Activated naive CD4-positive, alpha-beta T cell (primary cell): Measurements from ENCODE around the gene ERG28.
"Not testable (repeated sequence)": the region's sequence is repeated elsewhere in the genome, so short reads cannot be mapped to it uniquely, and the experiment has no call there.

Experiments
- DNase-seq, 4 experiments: peaks; one replicate each; lab custom pipeline; 2025; lab: John Stamatoyannopoulos, UW

ERG28 gene, protein sequence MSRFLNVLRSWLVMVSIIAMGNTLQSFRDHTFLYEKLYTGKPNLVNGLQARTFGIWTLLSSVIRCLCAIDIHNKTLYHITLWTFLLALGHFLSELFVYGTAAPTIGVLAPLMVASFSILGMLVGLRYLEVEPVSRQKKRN

DNA sequence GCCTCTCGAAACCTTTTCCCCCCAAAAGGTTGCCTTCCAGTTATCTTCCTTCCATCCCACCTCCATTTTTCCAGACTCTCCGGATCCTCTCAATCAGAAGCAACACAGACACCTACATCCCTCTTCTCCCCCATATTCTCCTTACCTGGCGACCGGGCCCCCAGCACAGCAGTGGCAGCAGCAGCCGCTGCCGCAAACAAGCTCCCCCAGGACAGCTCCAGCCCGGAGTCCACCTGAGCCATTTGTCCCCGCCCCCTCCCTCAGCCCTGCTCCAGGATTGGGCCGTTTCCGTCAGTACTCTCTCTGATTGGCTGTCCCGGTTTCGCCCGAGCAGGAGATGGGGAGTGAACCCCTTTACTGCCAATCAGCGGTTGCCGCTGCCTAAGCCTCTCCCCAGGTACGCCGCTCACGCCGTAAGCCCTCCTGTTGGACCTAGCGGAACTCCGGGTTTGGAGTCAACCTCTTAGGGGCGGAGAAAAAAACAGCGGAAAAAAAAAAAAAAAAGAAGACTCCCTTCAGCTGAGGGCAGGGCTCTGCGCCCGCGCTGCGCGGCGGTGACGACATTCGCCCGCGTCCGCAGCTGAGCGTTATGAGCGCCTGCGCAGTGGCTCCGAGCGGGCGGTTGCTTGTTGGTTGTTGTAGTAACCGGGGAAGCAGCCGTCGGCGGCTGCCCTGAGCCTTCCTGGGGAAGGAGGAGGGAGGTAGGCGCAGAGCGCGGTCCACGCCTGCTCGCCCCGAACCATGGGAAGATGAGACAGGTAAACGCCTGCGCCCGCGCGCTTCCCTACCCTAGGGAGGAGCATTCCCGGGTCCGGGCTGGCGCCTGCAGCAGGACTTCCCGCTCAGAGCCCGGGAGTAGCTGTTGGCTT, at the start of gene ERG28, which contains the start of gene TTLL5:
Gene ERG28 (minus strand): TSS at position 247 of the 869 bp plus-strand sequence. CDS start 3,374 bp downstream, outside the sequence.
Gene TTLL5 (plus strand): TSS at position 617 of the 869 bp plus-strand sequence. CDS start 1,904 bp downstream, outside the sequence.
- peak; percentile 95 to 98 (median 96) for DNase-seq

- peak in 3 of 4 experiments; percentile 2 to 33 (median 11) for DNase-seq
Observed at GRCh38 chr14:75709207-75709812, 48.6 kb upstream of the ERG28 start.

- DNase-seq, result no peak
Observed at GRCh38 chr14:75705014-75705413, 44.3 kb upstream of the ERG28 start.

DNA sequence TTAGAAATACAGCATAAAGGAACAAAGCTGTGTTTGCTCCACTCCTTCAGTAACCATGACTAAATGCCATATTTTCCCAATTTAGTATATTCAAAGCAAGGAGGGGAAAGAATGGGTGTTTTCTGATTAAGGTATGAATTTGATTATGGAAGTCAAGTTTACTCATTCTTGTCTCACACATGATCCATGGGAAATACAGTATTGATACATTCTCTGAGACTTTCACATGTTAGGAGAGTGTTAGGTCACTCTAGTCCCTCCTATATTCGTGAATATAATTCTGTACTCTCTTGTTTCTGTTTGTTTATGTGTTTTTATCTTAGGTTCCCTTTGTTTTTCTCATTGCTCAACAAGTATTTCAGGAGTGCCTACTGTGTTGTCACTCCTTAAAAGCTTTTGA, 42.8 kb upstream of the ERG28 start:
- no peak for DNase-seq

DNA sequence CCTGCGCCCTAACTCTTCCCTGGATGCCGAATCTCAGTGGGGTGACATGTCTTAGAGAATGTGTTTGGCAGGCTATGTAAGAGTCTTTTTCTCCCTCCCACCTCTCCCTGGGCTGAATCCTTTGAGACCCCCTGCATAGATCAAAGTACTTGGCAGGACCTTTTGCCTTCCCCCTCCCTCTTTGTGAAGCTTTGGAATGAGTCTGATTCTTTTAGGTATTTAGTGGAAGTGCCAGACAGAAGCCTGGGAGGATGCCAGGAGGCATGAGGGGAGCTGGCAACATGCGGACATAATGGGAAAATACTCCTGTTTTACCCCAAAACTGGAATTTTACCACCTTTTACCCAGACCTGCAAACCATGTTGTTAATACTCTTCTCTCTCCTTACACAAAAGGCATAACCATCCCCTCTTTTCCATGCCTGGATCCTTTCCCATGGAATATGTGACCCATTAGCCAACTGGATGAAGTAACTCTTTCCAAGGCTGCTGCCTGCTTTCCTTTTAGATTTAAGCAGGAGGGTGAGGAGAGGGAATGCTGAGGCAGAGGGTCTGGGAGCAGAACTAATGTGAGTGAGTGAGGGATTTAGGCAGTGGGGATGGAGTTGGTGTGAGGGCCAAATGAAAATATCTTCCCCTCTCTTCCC, 42.1 kb upstream of the ERG28 start:
- DNase-seq, result no peak

DNA sequence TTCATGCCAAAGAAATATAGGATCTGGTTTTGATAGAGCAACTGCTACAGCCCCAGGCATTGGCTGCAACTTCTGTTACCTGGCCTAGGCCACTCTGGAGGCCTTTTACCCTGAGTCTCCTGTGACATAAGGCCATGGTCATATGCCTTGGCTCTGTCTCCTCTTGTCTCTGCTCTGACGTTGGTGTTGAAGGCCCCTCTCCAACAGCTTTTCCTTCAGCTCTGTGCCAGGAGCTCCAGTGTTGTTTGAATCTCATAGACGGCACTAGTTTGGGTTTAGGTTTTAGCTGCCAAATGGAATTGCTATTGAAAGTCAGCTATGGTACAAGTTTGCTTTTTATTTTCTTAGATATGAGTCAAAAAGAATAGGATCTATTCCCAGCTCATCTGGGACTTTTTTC, 41.4 kb upstream of the ERG28 start:
- no peak for DNase-seq

DNA sequence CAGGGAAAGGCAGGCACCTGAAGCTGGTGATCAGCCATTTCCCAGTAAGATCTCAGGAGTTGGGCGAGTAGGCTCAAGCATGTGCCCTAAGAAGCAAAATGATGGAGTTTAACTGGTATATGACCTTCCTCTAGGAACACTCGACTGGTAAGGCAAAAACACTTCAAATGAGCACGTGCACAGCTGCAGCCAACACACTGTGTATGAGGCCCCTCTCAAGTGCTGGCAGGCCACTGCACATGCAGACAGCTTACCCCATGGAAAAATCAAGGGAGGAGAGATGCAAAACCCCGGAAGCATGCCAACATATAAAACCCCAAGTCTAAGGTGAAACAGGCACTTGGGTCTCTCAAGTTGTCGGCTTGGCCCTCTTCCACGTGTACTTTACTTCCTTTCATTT, 39.6 kb upstream of the ERG28 start:
- no peak for DNase-seq

GRCh38 chr14:75699331-75699730, 38.7 kb upstream of the ERG28 start:
- DNase-seq, result no peak

- DNase-seq, result no peak
Observed at GRCh38 chr14:75697918-75698317, 37.2 kb upstream of the ERG28 start.

DNA sequence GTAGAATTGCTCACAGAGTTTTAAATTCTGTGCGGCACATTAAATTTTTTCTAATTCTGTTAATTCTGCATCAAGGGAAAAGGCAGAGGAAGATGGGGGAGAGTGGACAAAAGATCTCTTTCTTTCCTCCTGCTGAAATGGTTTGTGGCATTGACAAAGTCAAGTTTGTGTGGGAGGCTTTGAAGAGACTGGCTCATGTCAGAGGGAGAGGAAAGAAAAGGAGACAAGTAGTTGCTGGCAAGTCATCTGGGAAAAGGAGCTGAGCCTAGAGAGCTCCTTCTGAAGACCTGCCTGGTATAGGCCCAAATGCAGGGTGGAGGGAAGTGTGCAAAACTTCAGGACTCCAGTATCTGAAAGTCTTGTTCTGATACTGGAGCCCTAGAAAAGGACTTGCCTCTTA, 36.7 kb upstream of the ERG28 start:
- no peak for DNase-seq

GRCh38 chr14:75695025-75695424, 34.3 kb upstream of the ERG28 start:
- not testable (repeated sequence) for DNase-seq

GRCh38 chr14:75690010-75690409, 29.3 kb upstream of the ERG28 start:
- DNase-seq, result no peak

DNA sequence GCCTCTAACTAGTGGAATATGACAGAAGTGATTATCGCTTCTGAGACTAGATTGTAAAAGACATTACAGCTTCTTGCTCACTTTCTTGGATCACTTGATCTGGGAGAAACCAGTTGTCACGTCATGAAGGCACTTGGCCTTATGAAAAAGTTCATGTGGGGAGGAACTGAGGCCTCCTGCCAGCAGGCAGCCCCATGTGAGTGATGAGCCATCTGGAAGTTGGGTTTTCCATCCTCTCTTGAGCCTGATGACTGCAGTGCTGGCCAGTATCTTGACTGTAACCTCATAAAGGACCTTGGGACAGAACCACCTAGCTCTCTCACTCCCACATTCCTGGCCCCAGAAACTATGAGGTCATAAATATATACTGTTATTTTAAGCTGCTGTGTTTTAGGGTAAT, 28.3 kb upstream of the ERG28 start:
- DNase-seq, result no peak

GRCh38 chr14:75685910-75686309, 25.2 kb upstream of the ERG28 start:
- DNase-seq, result no peak

GRCh38 chr14:75675265-75675960, 14.7 kb upstream of the ERG28 start:
- DNase-seq, result no peak

DNA sequence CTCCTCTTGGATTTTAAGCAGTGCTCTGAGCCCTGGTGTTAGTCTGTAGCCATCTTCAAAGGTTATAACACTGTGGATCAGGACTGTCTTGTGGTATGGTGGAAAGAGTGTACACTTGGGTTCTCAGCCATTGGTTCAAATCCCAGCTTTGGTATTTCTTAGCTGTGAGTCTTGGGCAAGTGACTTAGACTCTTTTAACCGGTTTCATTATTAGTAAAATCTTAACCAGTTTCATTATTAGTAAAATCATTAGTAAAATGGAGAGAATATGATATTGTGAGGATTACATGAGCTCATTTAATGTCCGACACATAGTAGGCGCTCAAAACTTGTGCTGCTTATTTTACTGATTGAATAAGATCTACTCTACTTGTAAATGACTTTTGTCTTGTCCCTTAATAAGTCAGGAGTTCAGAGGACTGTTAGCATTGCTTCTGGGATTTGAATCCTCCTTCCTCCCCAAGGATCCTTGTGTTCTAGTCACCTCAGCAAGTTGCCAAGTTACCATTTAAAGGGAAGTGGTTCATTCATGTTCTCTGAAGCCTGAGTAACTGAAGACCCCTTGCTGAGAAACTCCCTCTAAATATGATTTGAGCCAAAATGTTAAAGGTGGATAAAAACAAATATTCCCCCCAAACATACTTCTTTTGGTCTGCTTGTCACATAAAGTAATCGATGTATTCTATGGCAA, 12.8 kb upstream of the ERG28 start:
- DNase-seq, result no peak

GRCh38 chr14:75672605-75673192, 12.0 kb upstream of the ERG28 start:
- DNase-seq, result no peak

- no peak for DNase-seq
Observed at GRCh38 chr14:75667099-75667765, 6.6 kb upstream of the ERG28 start.

DNA sequence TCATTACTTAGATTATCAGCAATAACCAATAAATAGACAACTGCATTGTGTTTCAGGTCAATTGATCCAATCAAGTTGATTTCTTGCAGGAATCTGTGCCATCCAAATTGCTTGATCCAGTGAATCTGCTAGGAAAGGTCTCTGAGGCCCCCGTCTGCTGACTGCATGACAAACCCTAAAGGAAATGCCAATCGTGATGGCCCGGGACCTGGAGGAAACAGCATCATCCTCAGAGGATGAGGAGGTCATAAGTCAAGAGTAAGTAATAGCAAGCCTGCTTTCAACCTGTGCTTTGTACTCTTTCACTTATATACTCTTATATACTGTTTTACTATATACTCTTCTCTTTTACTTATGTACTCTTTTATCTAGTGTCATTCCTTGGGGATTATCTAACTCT, 2.3 kb upstream of the ERG28 start:
- DNase-seq, result no peak

GRCh38 chr14:75661499-75661814, 781 bp upstream of the ERG28 start:
- DNase-seq, result no peak

- no peak for DNase-seq
Observed at GRCh38 chr14:75660238-75660629, 442 bp downstream of the ERG28 start.
